HG02678 (cell line): ENCODE data around the gene TLK2.

ENCODE experiments used
- ATAC-seq: cut with Tn5 transposase; IDR thresholded peaks from one replicate; pipeline ENCODE4 v1.9.1; 2021; ENCODE audit warnings: mild to moderate bottlenecking, moderate library complexity; ENCODE audit not compliant: unreplicated experiment

The TLK2 gene

DNA sequence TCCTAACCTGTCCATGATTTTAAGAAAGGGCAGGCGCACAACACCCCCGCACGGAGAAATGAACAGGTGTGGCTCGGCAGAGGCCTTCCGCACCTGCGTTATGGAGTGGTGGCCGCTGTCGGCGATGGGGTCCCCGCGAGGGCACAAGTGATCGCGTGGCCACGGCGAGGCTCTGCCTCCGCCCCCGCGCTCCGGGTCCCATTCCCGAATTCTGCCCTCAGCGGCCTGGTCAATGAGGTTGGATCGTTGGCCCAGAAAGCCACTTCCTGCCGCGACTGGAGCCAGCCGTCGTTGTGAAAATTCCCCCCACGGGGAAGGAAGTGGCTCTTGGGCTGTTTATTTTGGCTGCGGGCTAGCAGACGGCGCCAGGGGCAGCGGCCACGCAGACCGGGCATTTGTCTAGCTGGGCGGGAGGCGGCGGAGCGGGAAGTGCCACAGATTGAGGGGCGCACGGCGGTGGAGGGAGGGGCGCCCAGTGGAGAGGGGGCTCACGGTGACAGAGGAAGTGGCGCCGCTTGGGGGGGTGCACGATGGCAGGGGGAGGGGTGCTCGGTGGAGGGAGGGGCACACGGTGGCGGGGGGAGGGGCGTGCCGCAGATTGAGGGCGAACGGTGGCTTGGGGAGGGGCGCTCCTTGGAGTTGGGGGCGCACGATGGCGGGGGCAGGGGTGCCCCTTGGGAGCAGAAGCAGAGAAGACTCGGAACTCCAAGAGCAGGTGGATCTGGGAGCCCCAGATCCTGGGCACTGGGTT, 173.8 kb downstream of the TLK2 start:
- no peak for ATAC-seq

DNA sequence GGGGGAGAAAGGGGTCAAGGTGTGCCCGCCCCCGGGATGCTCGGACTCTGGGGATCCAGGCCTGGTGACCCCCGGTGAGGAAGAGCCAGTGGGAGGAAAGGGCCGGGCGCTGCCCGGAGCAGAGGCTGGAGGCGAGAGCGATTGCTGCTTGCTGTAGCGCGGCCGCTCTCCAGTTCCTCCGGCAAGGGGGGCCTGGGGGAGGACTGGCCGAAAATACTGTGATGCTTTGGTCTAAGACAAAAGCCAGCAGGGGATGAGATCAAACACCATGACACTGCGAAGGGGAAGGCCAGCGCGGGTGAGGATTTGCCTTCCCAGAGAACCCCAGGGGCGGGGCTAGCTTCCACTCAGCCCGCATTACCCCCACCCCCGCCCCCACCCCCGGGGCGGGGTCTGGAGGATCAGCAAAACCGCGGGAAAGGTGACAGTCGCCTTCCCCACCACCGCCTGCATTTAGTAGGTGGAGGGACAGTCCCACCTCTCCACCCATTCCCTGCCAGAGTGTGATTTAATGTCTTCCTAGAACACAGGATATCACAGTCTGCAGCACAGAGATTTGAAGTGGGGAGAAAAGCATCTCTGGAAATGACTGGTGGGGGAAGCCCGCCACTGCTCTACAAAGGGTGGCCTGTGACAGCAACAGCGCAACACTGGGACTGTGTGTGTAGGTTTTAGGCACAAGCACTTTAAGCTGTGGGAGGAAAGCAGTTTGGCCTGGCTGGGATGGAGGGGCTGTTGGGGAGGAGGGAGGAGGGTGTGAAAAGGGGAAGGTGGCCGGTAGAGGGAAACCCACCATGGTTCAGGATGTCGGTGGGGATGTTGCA, 174.6 kb downstream of the TLK2 start:
- peak; percentile 90 for ATAC-seq

DNA sequence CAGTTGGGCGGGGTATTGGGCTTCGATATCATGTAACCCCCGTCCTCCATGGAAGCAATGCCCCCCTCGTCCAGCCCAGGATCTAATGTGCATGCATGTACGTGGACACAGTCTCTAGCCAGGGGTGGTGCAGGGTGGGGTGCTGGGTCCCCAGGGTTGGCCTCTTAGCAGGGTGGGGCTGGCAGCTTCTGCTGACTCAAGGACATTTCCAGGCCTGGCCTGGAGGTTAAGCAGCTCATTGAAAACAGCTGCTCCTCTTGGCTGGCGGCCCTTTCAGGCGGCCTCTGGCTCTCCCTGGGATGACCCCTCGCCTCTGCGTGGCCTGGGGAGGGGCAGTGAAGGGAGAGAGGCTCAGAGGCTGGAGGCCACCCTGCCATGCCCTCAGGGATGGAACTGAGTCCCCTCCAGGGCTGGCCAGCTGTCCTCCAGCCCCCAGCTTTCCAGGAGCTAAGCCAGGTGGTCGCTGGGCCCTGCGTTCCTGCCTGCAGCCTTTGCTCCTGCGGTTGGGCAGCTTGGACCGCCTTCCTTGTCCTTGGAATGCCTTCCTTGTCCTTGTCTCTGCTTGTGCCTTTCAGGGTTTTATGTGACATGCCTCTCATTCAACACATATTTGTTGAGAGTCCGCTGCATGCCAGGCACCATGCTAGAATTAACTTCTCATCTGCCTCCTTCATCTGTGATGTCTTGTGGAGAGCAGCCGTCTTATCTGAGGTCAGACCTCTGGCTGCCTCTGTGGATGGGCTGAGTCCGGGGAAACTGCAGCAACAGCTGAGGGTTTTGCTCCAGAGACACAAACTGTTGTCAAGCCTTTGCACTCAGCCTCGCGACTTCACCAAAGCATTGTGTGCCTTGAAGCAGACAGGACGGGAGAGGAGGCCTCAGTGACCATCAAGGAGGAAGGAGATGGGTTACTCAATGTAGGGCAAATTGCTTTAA, 175.5 kb downstream of the TLK2 start:
- ATAC-seq, result no peak

DNA sequence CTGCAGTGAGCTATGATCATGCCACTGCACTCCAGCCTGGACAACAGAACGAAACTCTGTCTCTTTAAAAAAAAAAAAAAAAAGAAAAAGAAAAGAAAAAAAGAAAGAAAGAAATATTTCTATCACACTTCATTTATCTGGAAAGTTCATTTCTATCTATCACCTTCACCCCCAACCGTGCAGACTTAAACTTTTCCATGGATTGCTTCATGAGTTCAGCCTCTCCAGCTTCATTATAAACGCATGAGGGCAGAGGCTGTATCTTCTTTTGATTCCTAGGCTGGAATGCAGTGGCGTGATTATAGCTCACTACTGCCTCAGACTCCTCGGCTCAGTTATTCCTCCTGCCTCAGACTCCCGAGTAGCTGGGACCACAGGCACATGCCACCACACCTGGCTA, 177.0 kb downstream of the TLK2 start:
- ATAC-seq, result no peak

DNA sequence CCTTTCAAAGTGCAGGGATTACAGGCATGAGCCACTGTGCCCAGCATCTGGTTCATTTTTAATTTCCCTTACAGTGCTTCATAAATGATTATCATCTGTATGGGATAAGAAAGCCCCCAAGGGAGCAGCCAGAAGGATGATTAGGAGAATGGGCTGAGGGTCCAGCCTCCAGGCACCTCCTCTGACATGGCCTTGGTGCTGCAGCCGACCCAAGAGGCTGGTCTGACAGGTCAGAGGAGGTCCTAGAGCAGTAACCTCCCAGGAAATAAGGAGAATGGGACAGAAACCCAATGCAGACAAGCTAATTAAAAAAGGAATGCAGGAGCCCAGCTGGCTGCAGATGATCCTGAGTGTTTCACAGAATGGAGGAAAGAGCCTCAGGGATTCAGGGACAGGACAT, 177.8 kb downstream of the TLK2 start:
- no peak for ATAC-seq

- no peak for ATAC-seq
These were observed 178.6 kb downstream of the TLK2 start for GRCh38 chr17:62657145-62657665.

DNA sequence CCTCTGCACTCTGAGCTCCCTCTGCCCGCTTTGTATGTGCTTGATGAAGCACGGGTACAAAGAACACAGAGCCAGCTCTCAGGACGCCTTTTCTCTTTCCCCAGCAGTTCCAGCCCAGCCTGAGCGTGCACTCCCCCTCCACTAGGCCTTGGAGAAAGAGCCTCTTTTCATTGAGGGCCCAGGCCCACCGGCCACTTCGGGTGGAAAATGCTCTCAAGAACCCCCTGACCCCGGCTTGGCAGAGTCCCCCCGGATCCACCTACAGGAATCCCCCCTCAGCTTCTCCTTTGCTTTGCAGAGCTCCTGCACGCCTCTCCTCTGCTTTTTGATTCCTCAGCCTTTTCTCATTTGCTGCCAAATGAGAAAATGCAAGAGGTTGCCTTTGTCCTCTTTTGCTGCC, 179.1 kb downstream of the TLK2 start:
- ATAC-seq, result no peak

DNA sequence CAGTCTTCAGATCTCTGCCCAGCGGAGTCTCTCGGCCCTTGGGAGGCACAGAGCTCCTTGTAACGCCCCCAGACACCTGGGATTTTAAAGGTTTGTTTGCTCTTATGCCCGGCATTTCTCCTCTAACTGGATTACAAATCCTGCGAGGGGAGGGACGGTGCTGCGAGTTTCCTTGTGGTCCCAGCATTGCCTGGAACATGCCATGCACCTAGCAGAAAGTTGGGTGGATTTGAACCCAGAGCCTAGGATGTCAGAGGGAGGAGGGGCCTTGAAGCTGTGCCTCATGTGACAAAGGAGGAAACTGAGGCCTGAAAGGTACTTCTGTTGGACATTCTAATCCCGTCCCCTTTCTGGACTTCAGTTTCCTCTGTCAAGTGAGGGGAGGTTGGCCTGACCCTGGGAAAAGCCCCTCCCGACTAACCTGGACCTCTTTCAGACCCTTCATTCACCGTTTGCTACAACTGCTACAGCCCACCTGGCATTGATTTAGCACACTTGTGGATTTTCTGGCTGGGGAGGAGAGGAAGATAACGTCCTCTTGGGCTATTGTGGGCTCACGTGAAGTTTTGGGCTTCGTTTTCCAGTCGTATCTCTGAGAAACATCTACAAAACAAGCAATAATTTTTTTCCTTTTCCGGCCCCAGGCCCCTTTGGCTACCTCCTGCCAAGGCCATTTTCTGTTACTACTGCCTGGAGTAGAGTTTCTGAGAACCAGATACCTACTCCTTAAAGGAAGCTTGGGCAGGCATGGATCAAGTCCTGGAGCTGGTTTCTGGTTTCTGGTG, 179.7 kb downstream of the TLK2 start:
- no peak for ATAC-seq

DNA sequence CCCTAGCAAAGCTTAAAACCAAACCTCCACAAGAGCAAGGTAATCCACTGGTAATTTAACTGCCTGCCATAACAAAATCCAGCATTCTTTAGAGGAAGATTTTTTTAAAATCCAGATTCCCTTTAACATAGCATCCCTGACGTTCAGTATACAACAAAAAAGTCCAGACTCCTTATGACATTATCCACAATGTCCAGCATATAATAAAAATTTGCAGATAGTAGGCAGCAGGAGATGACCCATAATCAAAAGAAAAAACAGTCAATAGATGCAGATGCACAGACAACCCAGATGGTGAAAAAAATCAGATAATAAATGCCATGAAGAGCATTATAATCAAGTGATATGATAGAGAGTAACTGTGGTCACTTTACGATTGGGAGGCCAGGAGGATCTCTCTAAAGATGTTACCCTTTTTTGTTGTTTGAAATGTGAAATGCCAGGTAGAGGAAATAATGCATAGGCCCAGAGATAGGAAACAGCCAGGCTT, 182.0 kb downstream of the TLK2 start:
- ATAC-seq, result no peak

- ATAC-seq, result no peak
These were observed 182.7 kb downstream of the TLK2 start for GRCh38 chr17:62661337-62661736.

- ATAC-seq, result no peak
These were observed 184.2 kb downstream of the TLK2 start for GRCh38 chr17:62662855-62663254.
